Measurements from ENCODE around the gene GPR137.

The GPR137 gene

DNA sequence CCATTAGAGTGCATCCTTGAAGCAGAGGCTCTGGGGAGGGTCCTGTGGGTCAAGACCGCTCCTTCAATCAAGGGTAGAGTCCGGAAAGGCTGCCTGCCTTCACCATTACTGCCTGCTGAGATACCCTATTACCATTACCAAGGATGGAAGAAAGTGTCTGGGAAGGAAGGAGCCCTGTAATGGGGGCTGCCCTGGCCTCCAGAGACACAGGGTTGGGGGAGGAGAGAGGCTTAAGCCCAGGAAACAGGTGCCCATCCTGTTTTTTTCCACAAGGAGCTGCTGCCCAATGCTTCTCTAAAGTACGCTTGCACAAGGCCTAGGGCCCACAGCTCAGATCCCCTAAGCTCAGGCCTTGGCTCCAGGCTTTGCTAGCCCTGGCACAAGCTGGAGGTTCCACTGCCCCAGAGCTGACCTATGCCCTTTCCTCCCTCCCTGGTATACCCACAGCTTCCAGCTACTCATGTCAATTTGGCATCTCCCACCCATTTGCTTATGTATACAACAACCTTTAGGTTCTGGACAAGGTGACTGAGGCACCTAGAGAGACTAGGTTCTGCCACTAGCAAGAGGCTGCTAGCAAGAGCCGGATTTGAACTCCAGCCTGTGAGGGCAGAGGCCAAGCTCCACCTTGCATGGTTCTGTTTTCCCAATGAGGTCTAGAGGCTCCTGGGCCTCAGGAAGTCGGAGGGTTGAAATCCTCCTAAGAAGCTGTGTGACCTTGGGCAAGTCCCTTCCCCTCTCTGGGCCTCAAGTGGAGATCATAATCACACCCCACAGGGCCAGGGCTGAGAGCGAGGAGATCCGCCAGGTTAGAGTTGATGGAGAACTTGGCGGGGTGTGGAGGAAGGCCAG lies 35.9 kb upstream of the GPR137 start:
- no peak for DNase-seq

DNA sequence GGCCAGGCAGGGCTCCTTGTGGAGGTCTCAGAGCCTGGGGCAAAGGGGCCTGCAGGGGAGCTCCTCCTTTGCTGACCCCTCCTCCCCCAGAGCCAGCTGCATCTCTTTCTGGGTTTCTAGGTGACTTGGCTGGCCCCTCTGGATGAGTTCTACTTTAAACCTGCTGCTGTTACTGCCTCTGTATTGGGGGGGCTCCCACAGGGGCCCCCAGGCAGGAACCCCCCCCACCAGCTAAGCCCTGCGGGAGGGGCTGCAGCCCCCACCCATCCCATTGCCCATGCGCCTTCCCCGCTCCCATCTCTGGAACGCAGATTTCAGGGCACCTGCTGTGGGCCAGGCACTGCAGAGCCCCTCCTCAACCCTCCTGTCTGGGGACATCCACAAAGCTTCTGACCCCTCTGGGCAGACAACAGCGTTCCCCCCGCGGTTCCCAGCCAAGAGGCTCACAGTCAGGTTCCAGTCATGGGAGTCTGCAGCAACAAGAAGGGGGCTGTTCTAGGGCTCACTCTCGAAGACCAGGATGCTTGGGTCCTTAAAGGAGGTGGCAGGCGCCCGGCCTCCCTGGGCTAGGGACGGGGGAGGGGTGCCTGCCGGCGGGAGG lies 35.1 kb upstream of the GPR137 start:
- DNase-seq, result no peak

DNA sequence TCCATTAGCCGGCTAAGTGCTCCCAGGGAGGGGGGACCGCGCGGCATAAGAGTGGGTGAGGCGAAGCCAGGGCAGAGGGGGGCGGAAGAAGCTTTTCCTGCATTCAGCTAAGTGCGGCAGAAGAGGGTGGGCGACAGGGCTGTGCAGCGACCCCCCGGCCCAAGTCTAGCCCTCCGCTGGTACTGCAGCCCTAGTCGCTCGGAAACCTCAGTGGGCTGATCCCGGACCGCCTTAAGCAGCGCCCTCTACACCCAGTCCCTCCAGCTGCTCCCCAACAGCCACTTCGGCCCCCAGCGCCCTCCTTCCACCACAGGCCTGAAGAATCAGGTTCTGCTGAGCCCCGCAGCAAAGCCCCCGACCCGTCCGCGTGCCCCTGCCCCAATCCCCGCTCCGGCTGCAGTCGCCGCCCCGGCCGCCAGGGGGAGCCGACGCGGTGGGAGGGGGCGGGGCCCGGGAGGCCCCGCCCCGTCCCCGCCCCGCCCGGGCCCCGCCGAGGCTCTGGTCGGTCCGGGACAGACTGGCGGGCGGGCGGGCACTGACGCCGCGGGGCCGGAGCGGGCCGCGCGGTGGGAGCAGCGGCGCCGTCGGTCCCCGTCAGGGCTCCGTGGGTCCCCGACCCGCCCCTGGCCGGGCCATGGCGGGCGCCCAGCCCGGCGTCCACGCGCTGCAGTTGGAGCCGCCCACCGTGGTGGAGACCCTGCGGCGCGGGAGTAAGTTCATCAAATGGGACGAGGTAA lies 34.5 kb upstream of the GPR137 start, which contains the start of gene PLCB3:
Gene PLCB3, plus strand, starts transcription at position 515 of the 737 bp plus-strand sequence. Its CDS starts 120 bp downstream, at position 635.
- DNase-seq, result no peak

- DNase-seq, result no peak
These were observed 34.0 kb upstream of the GPR137 start for GRCh38 chr11:64251753-64252002.

DNA sequence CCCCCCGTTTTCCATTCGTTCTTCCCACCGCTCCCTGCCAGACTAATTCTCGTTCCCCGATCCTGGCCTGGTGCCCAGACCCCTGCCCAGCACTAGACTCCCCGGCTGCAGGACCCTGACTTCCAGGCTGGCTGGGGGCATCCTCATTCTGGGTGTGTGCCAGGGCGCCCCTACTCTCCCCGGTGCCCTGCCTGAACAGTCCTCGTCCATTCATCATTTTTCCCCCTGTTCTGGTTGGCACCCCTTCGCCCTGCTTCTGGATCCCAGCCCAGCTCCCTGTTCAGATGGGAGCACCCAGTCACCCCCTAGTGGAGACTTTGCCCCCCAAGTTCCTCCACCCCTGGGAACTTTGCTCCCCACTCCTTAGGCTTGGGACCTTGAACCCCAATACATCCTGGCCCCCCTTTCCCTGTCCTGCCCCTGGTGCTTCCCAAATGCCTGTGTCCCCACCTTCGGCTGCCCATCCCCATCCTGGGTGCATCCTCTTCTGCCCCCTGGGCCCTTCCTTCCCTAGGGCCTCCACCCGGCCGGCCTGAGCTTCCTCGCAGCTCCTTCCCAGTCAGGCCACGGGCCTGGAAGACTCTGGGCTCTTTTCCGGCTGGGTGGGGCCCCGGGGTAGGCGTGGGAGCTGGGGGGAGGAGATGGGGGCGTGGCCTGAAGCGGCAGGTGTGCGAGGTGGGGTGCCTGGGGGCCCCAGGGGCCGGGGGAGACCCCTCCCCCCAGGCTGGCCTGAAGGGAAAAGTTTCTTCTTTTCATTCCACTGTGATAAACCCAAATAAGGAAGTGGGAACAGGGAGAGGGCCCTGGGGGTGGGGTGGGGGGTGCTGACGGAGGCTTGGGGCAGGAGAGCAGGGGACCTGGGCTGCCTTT lies 33.4 kb upstream of the GPR137 start:
- DNase-seq, result no peak

GRCh38 chr11:64253043-64253442 lies 32.6 kb upstream of the GPR137 start:
- no peak for DNase-seq

- DNase-seq, result no peak
These were observed 32.2 kb upstream of the GPR137 start for GRCh38 chr11:64253481-64253880.

- no peak for DNase-seq
These were observed 31.3 kb upstream of the GPR137 start for GRCh38 chr11:64254326-64254725.

- no peak for DNase-seq
These were observed 30.2 kb upstream of the GPR137 start for GRCh38 chr11:64255135-64256128.

DNA sequence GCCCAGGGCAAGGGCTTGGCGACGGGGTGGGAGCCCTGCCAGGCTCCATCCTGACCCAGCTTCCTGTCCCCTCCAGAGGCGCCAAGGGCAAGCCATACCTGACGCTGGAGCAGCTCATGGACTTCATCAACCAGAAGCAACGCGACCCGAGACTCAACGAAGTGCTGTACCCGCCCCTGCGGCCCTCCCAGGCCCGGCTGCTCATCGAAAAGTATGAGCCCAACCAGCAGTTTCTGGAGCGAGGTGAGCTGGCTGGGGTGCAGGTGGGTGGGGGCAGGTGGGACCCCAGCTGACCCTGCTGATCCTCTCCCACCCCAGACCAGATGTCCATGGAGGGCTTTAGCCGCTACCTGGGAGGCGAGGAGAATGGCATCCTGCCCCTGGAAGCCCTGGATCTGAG lies 29.3 kb upstream of the GPR137 start:
- DNase-seq, result no peak

GRCh38 chr11:64258356-64258755 lies 27.3 kb upstream of the GPR137 start:
- no peak for DNase-seq

DNA sequence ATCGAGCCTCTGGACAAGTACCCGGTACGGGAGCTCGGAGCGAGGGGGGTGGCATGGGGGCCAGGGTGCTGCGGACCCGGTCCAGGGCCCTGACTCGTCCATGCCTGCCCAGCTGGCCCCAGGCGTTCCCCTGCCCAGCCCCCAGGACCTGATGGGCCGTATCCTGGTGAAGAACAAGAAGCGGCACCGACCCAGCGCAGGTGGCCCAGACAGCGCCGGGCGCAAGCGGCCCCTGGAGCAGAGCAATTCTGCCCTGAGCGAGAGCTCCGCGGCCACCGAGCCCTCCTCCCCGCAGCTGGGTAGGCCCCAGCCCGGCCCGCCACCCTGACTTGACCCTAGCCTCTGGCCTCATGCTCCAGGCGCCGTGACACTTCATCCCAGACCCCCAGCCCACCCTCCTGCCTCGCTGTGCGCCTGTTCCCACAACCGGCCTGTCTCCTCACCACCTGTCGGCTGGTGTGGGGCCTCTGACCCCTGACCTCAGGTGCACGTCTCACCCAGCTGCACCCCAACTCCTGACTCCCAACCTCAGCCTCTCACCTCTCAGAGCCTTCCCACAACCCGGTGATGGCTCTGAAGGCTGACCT lies 26.6 kb upstream of the GPR137 start:
- DNase-seq, result no peak

DNA sequence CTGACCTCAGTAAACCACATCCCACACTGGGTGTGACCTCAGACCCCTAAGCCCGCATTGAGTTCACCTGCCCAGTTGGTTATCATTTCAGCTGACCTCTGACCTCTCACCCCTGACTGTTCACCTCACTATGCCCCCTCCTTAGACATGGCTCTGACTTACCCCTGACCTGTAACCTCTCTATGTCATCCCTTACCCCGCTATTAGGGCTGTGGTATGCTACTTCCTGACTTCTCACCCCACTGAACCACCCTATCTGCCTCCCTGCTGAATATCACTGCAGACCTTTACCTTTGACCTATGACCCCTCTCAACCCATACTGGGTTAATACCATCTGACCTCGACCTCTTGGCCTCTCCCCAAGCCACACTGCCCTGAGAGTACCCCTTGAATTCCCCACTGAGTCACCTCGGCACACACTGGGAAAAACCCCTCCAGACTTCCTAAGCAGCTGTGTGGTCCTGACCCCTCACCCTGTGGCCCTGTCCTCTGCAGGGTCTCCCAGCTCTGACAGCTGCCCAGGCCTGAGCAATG lies 26.0 kb upstream of the GPR137 start:
- DNase-seq, result no peak

DNA sequence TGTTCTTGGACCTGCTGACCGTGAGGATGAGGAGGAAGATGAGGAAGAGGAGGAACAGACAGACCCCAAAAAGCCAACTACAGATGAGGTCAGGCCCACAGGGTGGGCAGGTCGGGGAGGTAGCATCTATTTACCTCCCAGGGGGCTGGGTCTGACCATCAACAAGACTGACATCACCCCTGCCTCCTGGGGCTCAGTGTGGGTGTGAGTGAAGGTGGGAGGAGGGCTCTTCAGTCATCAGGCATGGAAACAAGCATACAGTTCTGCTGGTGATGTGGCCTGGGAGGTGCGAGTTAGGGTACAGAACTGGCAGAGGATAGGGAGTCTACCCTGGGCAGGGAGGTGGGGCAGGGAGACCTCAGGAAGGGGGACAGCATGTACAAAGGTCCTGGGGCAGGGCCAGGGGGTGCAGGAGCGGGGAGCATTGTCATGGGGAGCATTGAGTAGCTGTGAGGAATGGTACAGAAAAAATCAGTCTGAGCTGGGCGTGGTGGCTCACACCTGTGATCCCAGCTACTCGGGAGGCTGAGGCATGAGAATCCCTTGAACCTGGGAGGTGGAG lies 25.4 kb upstream of the GPR137 start:
- no peak for DNase-seq

DNA sequence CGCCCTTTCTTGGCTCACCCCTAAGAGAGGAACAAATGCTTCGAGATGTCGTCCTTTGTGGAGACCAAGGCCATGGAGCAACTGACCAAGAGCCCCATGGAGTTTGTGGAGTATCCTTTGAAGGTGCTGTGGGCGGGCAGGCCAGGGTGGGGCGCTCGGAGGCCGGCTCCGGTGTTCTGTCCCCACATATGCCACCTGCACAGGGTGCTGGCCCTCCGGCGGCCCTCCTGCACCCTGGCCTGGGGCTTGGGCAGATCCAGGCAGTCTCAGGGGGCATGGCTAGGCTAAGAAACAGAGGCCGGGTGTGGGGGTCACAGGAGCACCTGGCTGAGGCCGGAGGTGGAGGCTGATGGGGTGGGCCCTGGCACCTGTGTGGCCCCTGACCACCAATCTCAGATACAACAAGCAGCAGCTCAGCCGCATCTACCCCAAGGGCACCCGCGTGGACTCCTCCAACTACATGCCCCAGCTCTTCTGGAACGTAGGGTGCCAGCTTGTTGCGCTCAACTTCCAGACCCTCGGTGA lies 24.0 kb upstream of the GPR137 start:
- no peak for DNase-seq

DNA sequence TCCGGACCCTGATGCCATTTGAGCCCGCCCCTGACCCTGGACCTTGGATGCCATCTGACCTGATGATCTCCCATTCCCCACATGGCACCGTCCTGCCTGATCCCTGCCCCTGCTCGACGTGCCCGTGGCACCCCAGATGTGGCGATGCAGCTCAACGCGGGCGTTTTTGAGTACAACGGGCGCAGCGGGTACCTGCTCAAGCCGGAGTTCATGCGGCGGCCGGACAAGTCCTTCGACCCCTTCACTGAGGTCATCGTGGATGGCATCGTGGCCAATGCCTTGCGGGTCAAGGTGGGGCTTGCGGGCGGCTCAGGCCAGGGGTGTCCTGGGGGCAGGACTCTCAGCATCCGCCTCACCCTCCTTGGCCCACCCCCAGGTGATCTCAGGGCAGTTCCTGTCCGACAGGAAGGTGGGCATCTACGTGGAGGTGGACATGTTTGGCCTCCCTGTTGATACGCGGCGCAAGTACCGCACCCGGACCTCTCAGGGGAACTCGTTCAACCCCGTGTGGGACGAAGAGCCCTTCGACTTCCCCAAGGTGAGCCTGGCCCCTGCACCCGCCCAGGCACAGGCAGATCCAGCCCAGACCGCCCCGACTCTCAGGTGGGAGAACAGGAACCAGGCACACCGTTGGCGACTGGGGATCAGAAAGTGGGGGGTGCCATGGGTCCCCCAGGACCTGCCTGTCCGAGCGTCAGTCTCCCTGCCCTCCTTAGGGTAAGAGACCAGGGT lies 23.2 kb upstream of the GPR137 start:
- no peak for DNase-seq

DNA sequence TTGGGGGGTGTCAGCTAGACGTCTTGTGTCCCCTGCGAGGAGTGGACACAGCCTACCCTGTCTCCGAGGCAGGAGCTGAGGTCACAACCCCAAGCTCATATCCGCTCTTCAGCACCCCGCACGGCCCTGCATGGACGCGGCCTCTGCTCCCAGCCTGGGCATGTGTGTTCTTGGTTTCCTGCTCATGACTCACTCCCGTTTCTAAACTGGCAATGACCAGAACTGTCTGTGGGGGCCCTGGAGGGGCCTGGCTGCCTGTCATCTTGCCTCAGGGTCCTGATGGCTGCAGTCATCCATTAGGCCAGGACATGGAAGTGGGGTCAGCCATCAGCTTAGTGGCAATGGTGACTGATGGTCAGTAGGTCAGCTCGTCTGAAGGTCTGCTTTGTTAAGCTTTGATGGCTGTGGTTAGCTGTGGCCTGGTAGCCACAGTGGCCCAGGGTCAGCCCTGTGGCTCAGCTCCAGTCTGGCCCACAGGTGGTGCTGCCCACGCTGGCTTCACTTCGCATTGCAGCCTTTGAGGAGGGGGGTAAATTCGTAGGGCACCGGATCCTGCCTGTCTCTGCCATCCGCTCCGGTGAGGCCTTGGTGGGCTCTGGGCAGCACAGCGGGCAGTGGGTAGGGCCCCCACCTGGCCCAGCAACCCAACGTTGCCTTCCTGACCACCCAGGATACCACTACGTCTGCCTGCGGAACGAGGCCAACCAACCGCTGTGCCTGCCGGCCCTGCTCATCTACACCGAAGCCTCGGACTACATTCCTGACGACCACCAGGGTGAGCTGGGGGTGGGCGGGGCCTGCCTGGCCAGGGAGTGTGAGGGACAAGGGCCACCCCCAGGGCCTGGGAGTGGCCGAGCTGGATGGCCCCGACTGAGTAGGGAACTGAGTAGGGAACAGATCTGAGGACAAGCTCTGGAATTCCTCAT lies 22.4 kb upstream of the GPR137 start:
- DNase-seq, result no peak

DNA sequence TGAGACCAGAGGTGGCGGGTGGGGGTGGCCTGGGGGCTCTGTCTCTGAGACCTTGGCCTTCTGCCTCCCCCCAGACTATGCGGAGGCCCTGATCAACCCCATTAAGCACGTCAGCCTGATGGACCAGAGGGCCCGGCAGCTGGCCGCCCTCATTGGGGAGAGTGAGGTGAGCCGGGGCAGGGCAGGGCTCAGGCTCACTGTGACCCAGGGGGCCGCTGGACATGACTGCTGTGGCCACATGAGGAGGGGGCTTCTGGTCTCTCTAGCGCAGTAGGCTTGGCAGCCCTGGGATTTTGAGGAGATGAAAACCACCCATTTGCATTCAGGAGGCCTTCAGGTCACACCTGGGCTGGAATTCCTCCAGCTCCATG lies 21.7 kb upstream of the GPR137 start:
- no peak for DNase-seq

GRCh38 chr11:64264371-64264852 lies 21.2 kb upstream of the GPR137 start:
- DNase-seq, result no peak

Data from NCI-H1694 (cell line).